ENCODE results near the gene RBMX. TPM values are rescaled to one million over a fixed set of nuclear protein-coding genes. Genes with fewer than 3 reads are reported as not detected.

Gene RBMX
- total and polyA plus RNA-seq, 2 experiments from 2014 or later, result 337 to 601 TPM

DNA sequence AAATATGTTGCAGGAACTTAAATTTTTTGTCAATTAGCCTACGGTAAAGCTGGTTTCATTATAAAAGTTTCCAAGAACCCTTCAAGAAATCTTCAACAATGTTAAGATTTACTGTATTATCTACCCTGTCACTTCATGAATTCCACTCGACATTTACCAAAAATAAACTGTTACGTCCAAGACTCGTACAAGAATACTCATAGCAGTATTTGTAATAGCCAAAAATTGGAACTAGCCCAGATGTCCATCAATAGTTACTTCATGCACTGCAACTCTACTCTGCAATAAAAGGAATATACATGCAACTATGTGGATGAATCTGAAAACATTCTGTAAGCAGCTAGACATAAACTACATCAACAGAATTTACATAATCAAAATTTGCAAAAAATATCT, 13.4 kb downstream of the RBMX start (continued):
- TF ChIP-seq ZNF331 (CRISPR knock-in tag; IDR thresholded peaks at IDR 0.05; ENCODE audit: low read depth) (no peak), CREB1 (CRISPR knock-in tag; IDR thresholded peaks at IDR 0.05; ENCODE audit: low read depth) (no peak), JUNB (IDR thresholded peaks at IDR 0.05; ENCODE audit: unreplicated experiment) (no peak), EZH2 (IDR thresholded peaks at IDR 0.05; ENCODE audit: low read depth, unreplicated experiment) (no peak), EZH2phosphoT487 (IDR thresholded peaks at IDR 0.05; ENCODE audit: unreplicated experiment) (no peak), STAT1 (IDR thresholded peaks at IDR 0.05; ENCODE audit: unreplicated experiment) (no peak), NANOG (IDR thresholded peaks at IDR 0.05; ENCODE audit: borderline replicate concordance) (no peak)
- TF ChIP-seq, protein P1, sequence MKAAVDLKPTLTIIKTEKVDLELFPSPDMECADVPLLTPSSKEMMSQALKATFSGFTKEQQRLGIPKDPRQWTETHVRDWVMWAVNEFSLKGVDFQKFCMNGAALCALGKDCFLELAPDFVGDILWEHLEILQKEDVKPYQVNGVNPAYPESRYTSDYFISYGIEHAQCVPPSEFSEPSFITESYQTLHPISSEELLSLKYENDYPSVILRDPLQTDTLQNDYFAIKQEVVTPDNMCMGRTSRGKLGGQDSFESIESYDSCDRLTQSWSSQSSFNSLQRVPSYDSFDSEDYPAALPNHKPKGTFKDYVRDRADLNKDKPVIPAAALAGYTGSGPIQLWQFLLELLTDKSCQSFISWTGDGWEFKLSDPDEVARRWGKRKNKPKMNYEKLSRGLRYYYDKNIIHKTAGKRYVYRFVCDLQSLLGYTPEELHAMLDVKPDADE (IDR thresholded peaks at IDR 0.05), result no peak
- TF ChIP-seq, protein P2, sequence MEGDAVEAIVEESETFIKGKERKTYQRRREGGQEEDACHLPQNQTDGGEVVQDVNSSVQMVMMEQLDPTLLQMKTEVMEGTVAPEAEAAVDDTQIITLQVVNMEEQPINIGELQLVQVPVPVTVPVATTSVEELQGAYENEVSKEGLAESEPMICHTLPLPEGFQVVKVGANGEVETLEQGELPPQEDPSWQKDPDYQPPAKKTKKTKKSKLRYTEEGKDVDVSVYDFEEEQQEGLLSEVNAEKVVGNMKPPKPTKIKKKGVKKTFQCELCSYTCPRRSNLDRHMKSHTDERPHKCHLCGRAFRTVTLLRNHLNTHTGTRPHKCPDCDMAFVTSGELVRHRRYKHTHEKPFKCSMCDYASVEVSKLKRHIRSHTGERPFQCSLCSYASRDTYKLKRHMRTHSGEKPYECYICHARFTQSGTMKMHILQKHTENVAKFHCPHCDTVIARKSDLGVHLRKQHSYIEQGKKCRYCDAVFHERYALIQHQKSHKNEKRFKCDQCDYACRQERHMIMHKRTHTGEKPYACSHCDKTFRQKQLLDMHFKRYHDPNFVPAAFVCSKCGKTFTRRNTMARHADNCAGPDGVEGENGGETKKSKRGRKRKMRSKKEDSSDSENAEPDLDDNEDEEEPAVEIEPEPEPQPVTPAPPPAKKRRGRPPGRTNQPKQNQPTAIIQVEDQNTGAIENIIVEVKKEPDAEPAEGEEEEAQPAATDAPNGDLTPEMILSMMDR (conservative IDR thresholded peaks at IDR 0.05; ENCODE audit: low read depth in 2 of 2), result no peak

DNA sequence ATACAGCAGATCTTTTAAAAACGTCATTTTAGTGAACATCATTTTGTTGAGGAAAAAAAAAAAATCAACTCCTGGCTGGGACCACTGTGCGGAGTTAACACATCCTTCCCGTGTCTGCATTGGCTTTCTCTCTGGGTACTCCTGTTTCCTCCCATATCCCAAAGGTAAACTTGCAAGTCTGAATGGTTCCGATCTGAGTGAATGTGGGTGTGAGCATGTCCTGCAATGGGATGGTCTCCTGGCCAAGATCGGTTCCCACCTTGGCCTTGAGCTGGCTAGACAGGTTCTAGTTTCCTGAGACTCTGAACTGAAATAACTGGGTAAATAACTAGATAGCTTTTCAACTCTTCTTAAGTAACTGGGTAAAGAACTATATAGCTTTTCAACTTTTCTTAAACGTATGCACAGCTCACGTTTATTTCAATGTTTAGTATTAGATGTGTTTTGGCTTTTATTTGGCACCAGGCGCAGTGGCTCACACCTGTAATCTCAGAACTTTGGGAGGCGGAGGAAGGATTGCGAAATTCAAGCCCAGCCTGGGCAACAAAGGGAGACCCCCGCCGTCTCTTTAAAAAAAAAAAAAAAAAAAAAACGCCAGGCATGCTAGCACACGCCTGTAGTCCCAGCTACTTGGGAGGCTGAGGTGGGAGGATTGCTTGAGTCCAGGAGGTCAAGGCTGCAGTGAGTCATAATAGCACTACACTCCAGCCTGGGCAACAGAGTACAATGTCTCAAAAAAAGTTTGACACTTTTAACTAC, 14.0 kb downstream of the RBMX start:
- H3K27ac ChIP-seq (ENCODE audit: low read depth), result peak overlapping the region; percentile 42
- Mint-ChIP-seq H3K4me3 (no peak overlapping the region), H3K4me1 (peaks cover 8% of the 10 kb centered on the region; the same call in 2 of the 3 replicates), H3K36me3 (ENCODE audit: low read depth) (peaks cover 76% of the 10 kb centered on the region), H3K9me3 (no peaks in the 10 kb centered on the region), H3K27me3 (ENCODE audit: insufficient read depth, low read depth, poor library complexity) (peaks cover 3% of the 10 kb centered on the region), H3K27ac (peak overlapping the region; percentile 76)
- no peaks in the 10 kb centered on the region for H3K9me2 ChIP-seq (ENCODE audit: insufficient read depth)
- H4K20me1 ChIP-seq (replicated peaks; ENCODE audit: insufficient read depth), result peaks cover 3% of the 10 kb centered on the region; the same call in 1 of the 2 replicates
- peaks cover 5% of the 10 kb centered on the region; the same call in 1 of the 2 replicates for H3F3A ChIP-seq (replicated peaks; ENCODE audit: low read depth)
- H3K4me2 ChIP-seq, result no peak overlapping the region
- TF ChIP-seq POLR2AphosphoS5 (IDR thresholded peaks at IDR 0.05; ENCODE audit: low read depth) (peak; percentile 30), NANOG (IDR thresholded peaks at IDR 0.05; ENCODE audit: borderline replicate concordance) (no peak), EZH2phosphoT487 (IDR thresholded peaks at IDR 0.05; ENCODE audit: unreplicated experiment) (no peak), ZNF114 (CRISPR knock-in tag; IDR thresholded peaks at IDR 0.05) (no peak), STAT1 (IDR thresholded peaks at IDR 0.05; ENCODE audit: unreplicated experiment) (no peak), EZH2 (IDR thresholded peaks at IDR 0.05; ENCODE audit: low read depth, unreplicated experiment) (no peak)
- TF ChIP-seq, protein P3, sequence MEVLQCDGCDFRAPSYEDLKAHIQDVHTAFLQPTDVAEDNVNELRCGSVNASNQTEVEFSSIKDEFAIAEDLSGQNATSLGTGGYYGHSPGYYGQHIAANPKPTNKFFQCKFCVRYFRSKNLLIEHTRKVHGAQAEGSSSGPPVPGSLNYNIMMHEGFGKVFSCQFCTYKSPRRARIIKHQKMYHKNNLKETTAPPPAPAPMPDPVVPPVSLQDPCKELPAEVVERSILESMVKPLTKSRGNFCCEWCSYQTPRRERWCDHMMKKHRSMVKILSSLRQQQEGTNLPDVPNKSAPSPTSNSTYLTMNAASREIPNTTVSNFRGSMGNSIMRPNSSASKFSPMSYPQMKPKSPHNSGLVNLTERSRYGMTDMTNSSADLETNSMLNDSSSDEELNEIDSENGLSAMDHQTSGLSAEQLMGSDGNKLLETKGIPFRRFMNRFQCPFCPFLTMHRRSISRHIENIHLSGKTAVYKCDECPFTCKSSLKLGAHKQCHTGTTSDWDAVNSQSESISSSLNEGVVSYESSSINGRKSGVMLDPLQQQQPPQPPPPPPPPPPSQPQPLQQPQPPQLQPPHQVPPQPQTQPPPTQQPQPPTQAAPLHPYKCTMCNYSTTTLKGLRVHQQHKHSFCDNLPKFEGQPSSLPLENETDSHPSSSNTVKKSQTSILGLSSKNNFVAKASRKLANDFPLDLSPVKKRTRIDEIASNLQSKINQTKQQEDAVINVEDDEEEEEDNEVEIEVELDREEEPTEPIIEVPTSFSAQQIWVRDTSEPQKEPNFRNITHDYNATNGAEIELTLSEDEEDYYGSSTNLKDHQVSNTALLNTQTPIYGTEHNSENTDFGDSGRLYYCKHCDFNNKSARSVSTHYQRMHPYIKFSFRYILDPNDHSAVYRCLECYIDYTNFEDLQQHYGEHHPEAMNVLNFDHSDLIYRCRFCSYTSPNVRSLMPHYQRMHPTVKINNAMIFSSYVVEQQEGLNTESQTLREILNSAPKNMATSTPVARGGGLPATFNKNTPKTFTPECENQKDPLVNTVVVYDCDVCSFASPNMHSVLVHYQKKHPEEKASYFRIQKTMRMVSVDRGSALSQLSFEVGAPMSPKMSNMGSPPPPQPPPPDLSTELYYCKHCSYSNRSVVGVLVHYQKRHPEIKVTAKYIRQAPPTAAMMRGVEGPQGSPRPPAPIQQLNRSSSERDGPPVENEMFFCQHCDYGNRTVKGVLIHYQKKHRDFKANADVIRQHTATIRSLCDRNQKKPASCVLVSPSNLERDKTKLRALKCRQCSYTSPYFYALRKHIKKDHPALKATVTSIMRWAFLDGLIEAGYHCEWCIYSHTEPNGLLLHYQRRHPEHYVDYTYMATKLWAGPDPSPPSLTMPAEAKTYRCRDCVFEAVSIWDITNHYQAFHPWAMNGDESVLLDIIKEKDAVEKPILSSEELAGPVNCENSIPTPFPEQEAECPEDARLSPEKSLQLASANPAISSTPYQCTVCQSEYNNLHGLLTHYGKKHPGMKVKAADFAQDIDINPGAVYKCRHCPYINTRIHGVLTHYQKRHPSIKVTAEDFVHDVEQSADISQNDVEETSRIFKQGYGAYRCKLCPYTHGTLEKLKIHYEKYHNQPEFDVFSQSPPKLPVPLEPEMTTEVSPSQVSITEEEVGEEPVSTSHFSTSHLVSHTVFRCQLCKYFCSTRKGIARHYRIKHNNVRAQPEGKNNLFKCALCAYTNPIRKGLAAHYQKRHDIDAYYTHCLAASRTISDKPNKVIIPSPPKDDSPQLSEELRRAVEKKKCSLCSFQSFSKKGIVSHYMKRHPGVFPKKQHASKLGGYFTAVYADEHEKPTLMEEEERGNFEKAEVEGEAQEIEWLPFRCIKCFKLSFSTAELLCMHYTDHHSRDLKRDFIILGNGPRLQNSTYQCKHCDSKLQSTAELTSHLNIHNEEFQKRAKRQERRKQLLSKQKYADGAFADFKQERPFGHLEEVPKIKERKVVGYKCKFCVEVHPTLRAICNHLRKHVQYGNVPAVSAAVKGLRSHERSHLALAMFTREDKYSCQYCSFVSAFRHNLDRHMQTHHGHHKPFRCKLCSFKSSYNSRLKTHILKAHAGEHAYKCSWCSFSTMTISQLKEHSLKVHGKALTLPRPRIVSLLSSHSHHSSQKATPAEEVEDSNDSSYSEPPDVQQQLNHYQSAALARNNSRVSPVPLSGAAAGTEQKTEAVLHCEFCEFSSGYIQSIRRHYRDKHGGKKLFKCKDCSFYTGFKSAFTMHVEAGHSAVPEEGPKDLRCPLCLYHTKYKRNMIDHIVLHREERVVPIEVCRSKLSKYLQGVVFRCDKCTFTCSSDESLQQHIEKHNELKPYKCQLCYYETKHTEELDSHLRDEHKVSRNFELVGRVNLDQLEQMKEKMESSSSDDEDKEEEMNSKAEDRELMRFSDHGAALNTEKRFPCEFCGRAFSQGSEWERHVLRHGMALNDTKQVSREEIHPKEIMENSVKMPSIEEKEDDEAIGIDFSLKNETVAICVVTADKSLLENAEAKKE (CRISPR knock-in tag; IDR thresholded peaks at IDR 0.05), result no peak
- TF ChIP-seq, protein P1 (IDR thresholded peaks at IDR 0.05), result no peak
- H3K4me3 ChIP-seq, result no peak overlapping the region
- ATAC-seq, result peak; percentile 20
- peaks cover 4% of the 10 kb centered on the region; the same call in 1 of the 2 replicates for H3K79me2 ChIP-seq (replicated peaks; ENCODE audit: insufficient read depth)
- DNase-seq (ENCODE audit: low spot score), result peak; percentile 10
- H3K27me3 ChIP-seq (ENCODE audit: insufficient read depth), result no peaks in the 10 kb centered on the region
- no peak overlapping the region for H2AFZ ChIP-seq
- no peaks in the 10 kb centered on the region for H3K4me1 ChIP-seq (ENCODE audit: insufficient read depth)
- peaks cover 19% of the 10 kb centered on the region for H3K36me3 ChIP-seq (ENCODE audit: insufficient read depth)
